H9 (cell line): ENCODE data around the gene ANGPTL1. TPM values are rescaled to one million over a fixed set of nuclear protein-coding genes. Genes with fewer than 3 reads are reported as not detected.

Experiments used
- DNase-seq: peaks from one replicate; pipeline ENCODE4 v3.0.0-alpha.2; 2017
- H2AFZ ChIP-seq: one replicate; pipeline ENCODE4 v1.6.1; 2013; ENCODE audit warnings: mild to moderate bottlenecking, low read length, control low read depth, moderate library complexity
- H2AK5ac ChIP-seq: 2 replicates; pipeline ENCODE4 v1.6.1; 2013; ENCODE audit warnings: low read length, control low read depth, mixed read lengths; ENCODE audit not compliant: insufficient read length
- H2BK120ac ChIP-seq: one replicate; pipeline ENCODE4 v1.6.1; 2013; ENCODE audit warnings: low read depth, mild to moderate bottlenecking, low read length, control low read depth, inconsistent platforms; ENCODE audit not compliant: poor library complexity, severe bottlenecking
- H2BK12ac ChIP-seq: 2 replicates; pipeline ENCODE4 v1.6.1; 2013; ENCODE audit warnings: low read length, control low read depth, mixed read lengths, low read depth; ENCODE audit not compliant: insufficient read length
- H2BK15ac ChIP-seq: 2 replicates; pipeline ENCODE4 v1.6.1; 2013; ENCODE audit warnings: low read depth, low read length, control low read depth
- H2BK20ac ChIP-seq: one replicate; pipeline ENCODE4 v1.6.1; 2013; ENCODE audit warnings: low read depth, mild to moderate bottlenecking, low read length, control low read depth, inconsistent platforms; ENCODE audit not compliant: poor library complexity, severe bottlenecking
- H2BK5ac ChIP-seq: 2 replicates; pipeline ENCODE4 v1.6.1; 2013; ENCODE audit warnings: low read length, control low read depth, mixed read lengths; ENCODE audit not compliant: insufficient read length
- H3K14ac ChIP-seq: 2 replicates; pipeline ENCODE4 v1.6.1; 2013; ENCODE audit warnings: low read length, control low read depth; ENCODE audit not compliant: insufficient read depth
- H3K18ac ChIP-seq: 2 replicates; pipeline ENCODE4 v1.6.1; 2013; ENCODE audit warnings: low read depth, mild to moderate bottlenecking, mixed read lengths, low read length, control low read depth; ENCODE audit not compliant: insufficient read length
- H3K23ac ChIP-seq: 2 replicates; pipeline ENCODE4 v1.6.1; 2013; ENCODE audit warnings: low read length, control low read depth, mixed read lengths, low read depth; ENCODE audit not compliant: insufficient read length
- H3K23me2 ChIP-seq: 2 replicates; pipeline ENCODE4 v1.6.1; 2013; ENCODE audit warnings: low read depth, mild to moderate bottlenecking, mixed read lengths, low read length, control low read depth; ENCODE audit not compliant: insufficient read length, poor library complexity, severe bottlenecking
- H3K27ac ChIP-seq: 2 replicates; pipeline ENCODE4 v1.5.1; 2013; ENCODE audit warnings: low read length, control low read depth, mixed read lengths, low read depth; ENCODE audit not compliant: insufficient read length
- H3K27me3 ChIP-seq: 2 replicates; pipeline ENCODE4 v1.6.1; 2013; ENCODE audit warnings: low read length, control low read depth, inconsistent platforms; ENCODE audit not compliant: insufficient read depth
- H3K4ac ChIP-seq: 2 replicates; pipeline ENCODE4 v1.6.1; 2013; ENCODE audit warnings: low read depth, mild to moderate bottlenecking, control low read depth, inconsistent platforms, low read length, moderate library complexity
- H3K4me1 ChIP-seq: 2 replicates; pipeline ENCODE4 v1.6.1; 2013; ENCODE audit warnings: low read length, control low read depth, inconsistent platforms; ENCODE audit not compliant: insufficient read depth
- H3K4me2 ChIP-seq: 2 replicates; pipeline ENCODE4 v1.6.1; 2013; ENCODE audit warnings: low read length, control low read depth, mixed read lengths; ENCODE audit not compliant: insufficient read length, insufficient read depth
- H3K56ac ChIP-seq: 2 replicates; pipeline ENCODE4 v1.6.1; 2013; ENCODE audit warnings: low read depth, mild to moderate bottlenecking, mixed read lengths, low read length, control low read depth; ENCODE audit not compliant: insufficient read length
- H3K79me1 ChIP-seq: 2 replicates; pipeline ENCODE4 v1.6.1; 2013; ENCODE audit warnings: low read depth, mild to moderate bottlenecking, moderate library complexity, low read length, control low read depth, inconsistent platforms; ENCODE audit not compliant: insufficient read depth, poor library complexity, severe bottlenecking
- H3K79me2 ChIP-seq: 2 replicates; pipeline ENCODE4 v1.6.1; 2013; ENCODE audit warnings: low read length, control low read depth, inconsistent platforms; ENCODE audit not compliant: insufficient read depth
- H3K9ac ChIP-seq: 2 replicates; pipeline ENCODE4 v1.6.1; 2013; ENCODE audit warnings: low read length, control low read depth, mixed read lengths; ENCODE audit not compliant: insufficient read length; ENCODE audit errors: extremely low read depth
- H3K9me3 ChIP-seq: one replicate; pipeline ENCODE4 v1.6.1; 2013; ENCODE audit warnings: low read depth, low read length, inconsistent platforms; ENCODE audit not compliant: control insufficient read depth
- H3T11ph ChIP-seq: one replicate; pipeline ENCODE4 v1.6.1; 2013; ENCODE audit warnings: mild to moderate bottlenecking, low read length, control low read depth, inconsistent platforms
- H4K20me1 ChIP-seq: one replicate; pipeline ENCODE4 v1.6.1; 2013; ENCODE audit not compliant: control insufficient read depth, insufficient read length, insufficient read depth
- H4K5ac ChIP-seq: 2 replicates; pipeline ENCODE4 v1.6.1; 2013; ENCODE audit warnings: low read depth, mild to moderate bottlenecking, mixed read lengths, low read length, control low read depth; ENCODE audit not compliant: insufficient read length
- H4K8ac ChIP-seq: replicated peaks from 2 replicates; pipeline ENCODE4 v1.6.1; 2013; ENCODE audit warnings: low read length, control low read depth, mixed read lengths, low read depth; ENCODE audit not compliant: insufficient read length
- H4K91ac ChIP-seq: 2 replicates; pipeline ENCODE4 v1.6.1; 2013; ENCODE audit warnings: low read depth, mild to moderate bottlenecking, moderate library complexity, mixed read lengths, low read length, control low read depth; ENCODE audit not compliant: insufficient read length
- H3K27ac Mint-ChIP-seq, 3 experiments: 2 replicates in 2 of 3; 3 replicates in 1 of 3; pipeline ENCODE4 v1.8.0; 2020 to 2021; ENCODE audit warnings: mixed read lengths in 3 of 3, mild to moderate bottlenecking in 1 of 3, moderate library complexity in 1 of 3
- H3K27me3 Mint-ChIP-seq: 2 replicates; pipeline ENCODE4 v1.8.0; 2021; ENCODE audit warnings: low read depth, mild to moderate bottlenecking, moderate library complexity, mixed read lengths
- H3K36me3 Mint-ChIP-seq, 3 experiments: 2 replicates in 2 of 3; 3 replicates in 1 of 3; pipeline ENCODE4 v1.8.0; 2020 to 2021; ENCODE audit warnings: low read depth in 3 of 3, mixed read lengths in 3 of 3; ENCODE audit not compliant: insufficient read depth in 1 of 3
- H3K4me1 Mint-ChIP-seq, 2 experiments: 2 replicates each; pipeline ENCODE4 v1.8.0; 2020; ENCODE audit warnings: mixed read lengths in 2 of 2
- H3K4me3 Mint-ChIP-seq, 2 experiments: 2 replicates in 1 of 2; 3 replicates in 1 of 2; pipeline ENCODE4 v1.8.0; 2020 to 2021; ENCODE audit warnings: mild to moderate bottlenecking in 2 of 2, mixed read lengths in 2 of 2, moderate library complexity in 1 of 2
- H3K9me3 Mint-ChIP-seq, 2 experiments: 2 replicates in 1 of 2; 3 replicates in 1 of 2; pipeline ENCODE4 v1.8.0; 2020; ENCODE audit warnings: mild to moderate bottlenecking in 2 of 2, mixed read lengths in 2 of 2, moderate library complexity in 1 of 2
- WGBS: extraction: QIAGEN DNeasy Blood & Tissue Kit; methylation state at CpG from one replicate; pipeline ENCODE4 v1.1.7; 2013; ENCODE audit warnings: missing lambda C conversion rate, low lambda C conversion rate, mixed read lengths; ENCODE audit not compliant: insufficient read length; ENCODE audit errors: extremely low coverage; 5-methylcytosine and 5-hydroxymethylcytosine counted together
- total RNA-seq: library from RNA; stranded (reverse); gene quantifications from 2 replicates; pipeline ENCODE4 v1.2.1, GENCODE V29; 2021
- TF ChIP-seq, protein P1 (sequence below): fragments of 200-600 bp; sonication (generic); conservative IDR thresholded peaks from 3 replicates; pipeline ENCODE4 v1.8.0; 2021; ENCODE audit warnings: antibody characterized with exemption, mild to moderate bottlenecking

ANGPTL1 gene
- total RNA-seq, 1 experiment from 2014 or later = not detected

DNA sequence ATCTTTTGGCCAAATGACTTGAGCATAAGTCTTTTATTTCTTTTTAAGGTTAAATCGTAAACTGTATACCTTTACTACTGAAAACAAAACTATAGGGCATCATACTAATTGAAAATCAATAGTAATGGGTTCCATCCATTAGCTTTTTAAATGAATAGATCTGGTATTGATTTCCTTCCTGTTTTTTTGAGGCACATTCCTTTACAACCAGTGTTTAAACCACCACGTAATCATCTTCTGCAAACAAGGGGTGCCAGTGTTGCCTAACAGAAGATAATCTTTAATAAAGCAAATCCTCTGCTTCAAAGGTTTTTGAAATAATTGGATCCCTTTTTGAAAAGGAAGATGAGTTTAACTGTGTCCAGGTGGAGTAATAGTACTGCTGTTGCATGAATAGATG, 48.7 kb upstream of the ANGPTL1 start:
- Histone ChIP-seq H3K27ac (no peak overlapping the region), H2AK5ac (no peak overlapping the region), H4K91ac (no peak overlapping the region), H3K23me2 (no peaks in the 10 kb centered on the region), H2BK20ac (no peak overlapping the region), H3K4me1 (no peaks in the 10 kb centered on the region), H3K79me2 (no peaks in the 10 kb centered on the region), H2BK5ac (no peak overlapping the region), H4K5ac (no peak overlapping the region), H3K18ac (no peak overlapping the region), H3T11ph (no peak overlapping the region), H3K79me1 (no peaks in the 10 kb centered on the region), H3K27me3 (no peaks in the 10 kb centered on the region), H4K8ac (no peak overlapping the region), H2BK120ac (no peak overlapping the region), H2BK12ac (no peak overlapping the region), H3K9me3 (no peaks in the 10 kb centered on the region), H2AFZ (no peak overlapping the region), H3K56ac (no peak overlapping the region), H3K4ac (no peak overlapping the region), H3K4me2 (no peak overlapping the region), H2BK15ac (no peak overlapping the region), H4K20me1 (no peaks in the 10 kb centered on the region), H3K23ac (no peak overlapping the region), H3K14ac (no peak overlapping the region), H3K9ac (no peak overlapping the region)
- H3K36me3 Mint-ChIP-seq = peaks cover 0 to 15% (median 10%) of the 10 kb centered on the region in 3 experiments; a peak in 5 of 7 replicates
- no peak overlapping the region for H3K27ac Mint-ChIP-seq
- peaks cover 0 to 5% of the 10 kb centered on the region in 2 experiments; a peak in 1 of 4 replicates for H3K4me1 Mint-ChIP-seq
- DNase-seq = no peak
- no peak overlapping the region for H3K4me3 Mint-ChIP-seq
- TF ChIP-seq, protein P1, sequence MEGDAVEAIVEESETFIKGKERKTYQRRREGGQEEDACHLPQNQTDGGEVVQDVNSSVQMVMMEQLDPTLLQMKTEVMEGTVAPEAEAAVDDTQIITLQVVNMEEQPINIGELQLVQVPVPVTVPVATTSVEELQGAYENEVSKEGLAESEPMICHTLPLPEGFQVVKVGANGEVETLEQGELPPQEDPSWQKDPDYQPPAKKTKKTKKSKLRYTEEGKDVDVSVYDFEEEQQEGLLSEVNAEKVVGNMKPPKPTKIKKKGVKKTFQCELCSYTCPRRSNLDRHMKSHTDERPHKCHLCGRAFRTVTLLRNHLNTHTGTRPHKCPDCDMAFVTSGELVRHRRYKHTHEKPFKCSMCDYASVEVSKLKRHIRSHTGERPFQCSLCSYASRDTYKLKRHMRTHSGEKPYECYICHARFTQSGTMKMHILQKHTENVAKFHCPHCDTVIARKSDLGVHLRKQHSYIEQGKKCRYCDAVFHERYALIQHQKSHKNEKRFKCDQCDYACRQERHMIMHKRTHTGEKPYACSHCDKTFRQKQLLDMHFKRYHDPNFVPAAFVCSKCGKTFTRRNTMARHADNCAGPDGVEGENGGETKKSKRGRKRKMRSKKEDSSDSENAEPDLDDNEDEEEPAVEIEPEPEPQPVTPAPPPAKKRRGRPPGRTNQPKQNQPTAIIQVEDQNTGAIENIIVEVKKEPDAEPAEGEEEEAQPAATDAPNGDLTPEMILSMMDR = no peak
- no peaks in the 10 kb centered on the region for H3K9me3 Mint-ChIP-seq
- no peaks in the 10 kb centered on the region for H3K27me3 Mint-ChIP-seq
- no CpG with 5 or more reads among the region's 2 CpGs for WGBS
